Transverse colon (tissue), 4 donors: Measurements from ENCODE around the gene UTY.

Source experiments
- POLR2A ChIP-seq: fragments of 450-650 bp; IDR thresholded peaks from one replicate; pipeline ENCODE4 v1.6.1; 2016; ENCODE audit warnings: antibody characterized with exemption, mild to moderate bottlenecking, moderate library complexity
- POLR2AphosphoS5 ChIP-seq, 3 donors: sonication (generic); formaldehyde crosslinking; IDR thresholded peaks; one replicate each; pipeline ENCODE4 v1.6.1; 2016; ENCODE audit warnings: antibody characterized with exemption in 3 of 3
- TF ChIP-seq, protein P1 (sequence below), 5 experiments: fragments of 200-600 bp in 3 of 5; fragments of 450-650 bp in 2 of 5; sonication (generic) in 3 of 5; IDR thresholded peaks; 1 replicate in 2 of 5; 2 replicates in 3 of 5; pipeline ENCODE4 v1.5.1; 2016 to 2017; ENCODE audit warnings: antibody characterized with exemption in 5 of 5, inconsistent platforms in 3 of 5, mild to moderate bottlenecking in 2 of 5, moderate library complexity in 1 of 5

DNA sequence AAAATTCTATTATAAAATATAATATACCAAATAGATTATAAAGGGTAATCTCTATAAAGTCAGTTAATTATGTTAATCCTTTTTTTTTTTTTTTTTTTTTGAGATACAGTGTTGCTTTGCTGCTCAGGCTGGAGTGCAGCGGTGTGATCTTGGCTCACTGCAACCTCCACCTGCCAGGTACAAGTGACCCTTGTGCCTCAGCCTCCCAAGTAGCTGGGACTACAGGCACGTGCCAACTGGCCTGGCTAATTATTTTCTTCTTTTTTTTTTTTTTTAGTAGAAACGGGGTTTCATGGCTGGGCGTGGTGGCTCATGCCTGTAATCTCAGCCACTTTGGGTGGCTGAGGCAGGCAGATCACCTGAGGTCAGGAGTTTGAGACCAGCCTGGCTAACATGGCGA is 141.9 kb downstream of the UTY start:
- TF ChIP-seq, protein P1, sequence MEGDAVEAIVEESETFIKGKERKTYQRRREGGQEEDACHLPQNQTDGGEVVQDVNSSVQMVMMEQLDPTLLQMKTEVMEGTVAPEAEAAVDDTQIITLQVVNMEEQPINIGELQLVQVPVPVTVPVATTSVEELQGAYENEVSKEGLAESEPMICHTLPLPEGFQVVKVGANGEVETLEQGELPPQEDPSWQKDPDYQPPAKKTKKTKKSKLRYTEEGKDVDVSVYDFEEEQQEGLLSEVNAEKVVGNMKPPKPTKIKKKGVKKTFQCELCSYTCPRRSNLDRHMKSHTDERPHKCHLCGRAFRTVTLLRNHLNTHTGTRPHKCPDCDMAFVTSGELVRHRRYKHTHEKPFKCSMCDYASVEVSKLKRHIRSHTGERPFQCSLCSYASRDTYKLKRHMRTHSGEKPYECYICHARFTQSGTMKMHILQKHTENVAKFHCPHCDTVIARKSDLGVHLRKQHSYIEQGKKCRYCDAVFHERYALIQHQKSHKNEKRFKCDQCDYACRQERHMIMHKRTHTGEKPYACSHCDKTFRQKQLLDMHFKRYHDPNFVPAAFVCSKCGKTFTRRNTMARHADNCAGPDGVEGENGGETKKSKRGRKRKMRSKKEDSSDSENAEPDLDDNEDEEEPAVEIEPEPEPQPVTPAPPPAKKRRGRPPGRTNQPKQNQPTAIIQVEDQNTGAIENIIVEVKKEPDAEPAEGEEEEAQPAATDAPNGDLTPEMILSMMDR (IDR thresholded peaks at IDR 0.05) = no peak
- TF ChIP-seq POLR2AphosphoS5 (IDR thresholded peaks at IDR 0.05) (no peak), POLR2A (no peak)
